HG02759 (cell line): ENCODE measurements around the gene EYS.
"Not testable (repeated sequence)": the region's sequence is repeated elsewhere in the genome, so short reads cannot be mapped to it uniquely, and the experiment has no call there.

ENCODE experiments used
- ATAC-seq: cut with Tn5 transposase; IDR thresholded peaks from one replicate; pipeline ENCODE4 v1.9.1; 2021; ENCODE audit warnings: mild to moderate bottlenecking, moderate library complexity; ENCODE audit not compliant: unreplicated experiment

The EYS gene

DNA sequence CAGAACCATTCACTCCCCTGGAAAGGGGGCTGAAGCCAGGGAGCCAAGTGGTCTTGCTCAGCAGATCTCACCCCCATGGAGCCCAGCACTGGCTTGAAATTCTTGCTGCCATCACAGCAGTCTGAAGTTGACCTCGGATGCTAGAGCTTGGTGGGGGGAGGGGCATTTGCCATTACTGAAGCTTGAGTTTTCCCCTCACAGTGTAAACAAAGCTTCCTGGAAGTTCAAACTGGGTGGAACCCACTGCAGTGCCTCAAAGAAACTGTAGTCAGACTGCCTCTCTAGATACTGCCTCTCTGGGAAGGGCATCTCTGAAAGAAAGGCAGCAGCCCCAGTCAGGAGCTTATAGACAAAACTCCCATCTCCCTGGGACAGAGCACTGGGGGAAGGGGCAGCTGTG lies 1819.2 kb downstream of the EYS start:
- not testable (repeated sequence) for ATAC-seq

DNA sequence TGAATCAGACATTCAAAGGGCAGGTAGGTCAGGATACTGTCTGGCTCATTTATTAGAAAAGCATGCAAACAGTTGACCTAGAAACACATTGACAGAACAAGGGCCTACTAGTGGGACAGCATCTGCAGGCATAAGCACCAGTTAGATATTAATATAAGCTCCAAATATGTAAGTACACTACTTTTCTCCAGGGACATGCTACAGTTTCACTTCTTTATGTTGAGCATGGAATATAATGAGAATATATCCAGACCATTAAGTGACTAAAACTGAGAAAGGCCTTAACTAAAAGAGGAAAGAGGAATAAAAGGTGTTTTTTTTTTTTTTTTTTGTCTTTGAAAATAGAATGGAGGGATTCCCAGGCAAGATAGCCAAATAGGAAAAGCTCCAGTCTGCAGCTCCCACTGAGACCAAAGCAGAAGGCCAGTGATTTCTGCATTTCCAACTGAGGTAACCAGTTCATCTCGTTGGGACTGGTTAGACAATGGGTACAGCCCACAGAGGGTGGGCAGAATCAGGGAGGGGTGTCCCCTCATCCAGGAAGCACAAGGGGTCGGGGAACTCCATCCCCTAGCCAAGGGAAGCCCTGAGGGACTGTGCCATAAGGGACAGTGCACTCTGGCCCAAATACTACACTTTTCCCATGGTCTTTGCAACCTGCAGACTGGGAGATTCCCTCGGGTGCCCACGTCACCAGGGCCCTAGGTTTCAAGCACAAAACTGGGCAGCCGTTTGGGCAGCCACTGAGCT lies 1819.8 kb downstream of the EYS start:
- ATAC-seq = no peak

- ATAC-seq = no peak
These were observed 1820.7 kb downstream of the EYS start for GRCh38 chr6:63886341-63886740.

DNA sequence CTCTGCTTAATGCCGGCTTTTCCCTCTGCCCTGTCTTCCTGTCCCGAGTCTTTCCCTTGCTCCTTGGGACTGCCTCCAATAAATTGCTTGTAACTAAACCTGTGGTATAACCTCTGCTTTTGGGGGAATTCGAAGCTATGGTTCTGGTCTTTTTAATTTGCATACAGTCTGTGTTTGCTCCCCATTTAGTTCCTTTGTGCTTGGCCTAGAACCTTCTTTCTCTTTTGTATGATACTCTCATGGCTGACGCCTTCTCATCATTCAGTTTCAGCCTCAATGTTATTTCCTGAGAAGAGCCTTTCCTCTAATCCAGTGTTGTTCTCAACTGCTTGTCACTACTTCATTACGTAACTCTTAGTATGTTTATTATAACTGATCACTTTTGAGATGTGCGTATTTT lies 1823.4 kb downstream of the EYS start:
- ATAC-seq = no peak

GRCh38 chr6:63882208-63882607 lies 1824.8 kb downstream of the EYS start:
- ATAC-seq = no peak

DNA sequence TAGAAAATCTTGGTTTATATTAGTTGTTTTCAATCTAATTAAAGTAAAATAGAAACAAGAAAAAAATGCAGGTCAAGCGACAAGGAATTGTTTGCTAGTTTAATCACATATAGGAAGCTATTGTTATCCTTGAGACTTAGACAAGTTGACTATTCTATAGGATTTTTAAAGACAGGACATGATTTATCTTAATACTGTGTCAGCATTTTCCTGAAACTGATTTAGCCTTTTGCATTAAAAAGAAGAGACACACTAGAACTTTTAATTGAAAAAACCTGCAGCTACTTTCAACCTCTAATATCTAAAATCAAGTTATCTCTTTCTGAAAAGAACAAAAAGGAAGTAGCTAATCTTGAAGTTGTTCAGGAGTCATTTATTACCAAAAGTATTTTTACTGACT lies 1825.2 kb downstream of the EYS start:
- no peak for ATAC-seq

GRCh38 chr6:63872233-63872632 lies 1834.8 kb downstream of the EYS start:
- no peak for ATAC-seq

- ATAC-seq = no peak
These were observed 1838.7 kb downstream of the EYS start for GRCh38 chr6:63868351-63868750.

DNA sequence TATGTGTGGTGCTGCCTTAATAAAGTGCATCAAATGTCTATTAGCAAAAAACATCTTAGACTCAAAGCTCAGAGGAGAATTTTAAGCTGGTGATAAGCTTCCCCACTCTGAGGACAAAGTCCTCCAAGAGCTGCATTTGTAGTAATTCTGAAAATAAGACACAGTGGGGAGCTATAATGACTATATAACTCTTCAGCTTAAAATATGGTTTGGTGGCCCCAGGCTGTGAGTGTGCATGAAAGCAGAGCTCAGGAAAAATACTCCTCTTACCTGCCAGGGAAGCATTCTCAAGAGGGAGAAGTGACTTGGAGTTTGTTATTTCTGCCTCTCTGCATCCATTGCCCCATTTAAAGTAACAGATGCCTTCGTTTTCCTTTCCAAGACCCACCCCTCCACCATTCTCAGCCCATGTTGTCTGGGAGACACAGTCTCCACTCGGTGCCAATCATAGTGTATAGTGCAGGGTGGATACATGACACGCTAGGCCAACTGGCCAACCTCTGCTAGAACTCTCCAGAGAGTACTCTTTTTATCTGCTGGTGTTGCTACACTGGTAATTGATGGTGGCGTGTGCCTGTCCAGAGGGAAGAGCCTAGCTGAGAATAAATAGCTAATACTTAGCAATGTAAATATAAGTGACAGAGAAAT lies 1842.2 kb downstream of the EYS start:
- ATAC-seq = no peak

DNA sequence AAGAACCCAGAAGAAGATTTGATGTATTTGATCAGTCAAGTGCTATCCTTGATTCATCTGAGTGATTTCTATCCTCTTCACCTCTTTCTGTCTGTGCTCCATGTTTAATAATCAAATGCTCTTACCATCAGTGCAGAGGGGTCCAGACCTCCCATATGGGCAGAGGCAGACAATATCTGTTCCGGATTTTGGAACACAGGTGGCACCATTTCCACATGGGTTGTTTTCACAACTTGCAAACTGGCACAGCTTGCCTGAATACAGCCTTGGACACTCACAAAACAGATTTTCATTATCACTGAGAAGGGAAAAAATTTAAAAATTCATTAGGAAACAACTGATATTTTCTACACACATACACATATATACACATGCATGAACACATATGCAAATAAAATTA lies 1843.0 kb downstream of the EYS start:
- ATAC-seq = no peak

GRCh38 chr6:63862486-63863198 lies 1844.4 kb downstream of the EYS start:
- ATAC-seq = no peak

DNA sequence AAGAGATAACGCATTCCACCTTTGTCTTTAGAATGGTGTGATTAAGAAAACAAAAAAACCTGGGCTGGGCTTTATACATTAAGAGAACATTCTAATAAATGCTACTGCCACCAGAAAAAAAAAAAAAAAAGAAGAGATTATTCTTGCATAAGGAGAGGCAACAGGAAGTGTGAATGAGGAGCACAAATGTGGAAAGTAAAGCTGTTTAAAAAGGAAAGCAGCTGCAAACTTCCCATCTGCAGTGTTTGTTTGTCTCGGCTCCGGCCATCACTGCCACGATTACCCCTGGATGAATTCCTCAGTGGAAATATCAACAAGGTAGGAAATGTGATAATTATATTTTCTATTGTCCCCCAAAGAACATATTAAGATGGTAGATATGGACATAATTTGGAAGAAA lies 1847.5 kb downstream of the EYS start:
- no peak for ATAC-seq

DNA sequence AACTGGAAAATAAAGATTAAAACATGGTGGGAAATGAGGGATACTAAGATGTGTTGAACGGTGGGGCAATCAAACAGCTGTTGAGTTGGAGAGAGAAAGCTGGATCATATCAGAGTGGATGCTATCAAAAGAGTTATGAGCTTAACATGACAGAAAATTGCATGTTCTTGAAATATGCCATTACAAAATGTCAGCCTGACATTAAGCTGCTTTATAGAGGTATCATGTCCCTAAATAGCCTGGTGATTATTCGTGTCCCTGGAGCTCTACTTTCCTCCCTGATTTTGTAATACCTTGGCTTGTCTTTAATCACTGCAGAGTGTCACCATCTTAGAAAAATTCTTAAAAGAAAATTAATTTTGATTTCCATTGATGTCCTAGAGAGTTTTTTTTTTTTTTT lies 1848.3 kb downstream of the EYS start:
- ATAC-seq = no peak

DNA sequence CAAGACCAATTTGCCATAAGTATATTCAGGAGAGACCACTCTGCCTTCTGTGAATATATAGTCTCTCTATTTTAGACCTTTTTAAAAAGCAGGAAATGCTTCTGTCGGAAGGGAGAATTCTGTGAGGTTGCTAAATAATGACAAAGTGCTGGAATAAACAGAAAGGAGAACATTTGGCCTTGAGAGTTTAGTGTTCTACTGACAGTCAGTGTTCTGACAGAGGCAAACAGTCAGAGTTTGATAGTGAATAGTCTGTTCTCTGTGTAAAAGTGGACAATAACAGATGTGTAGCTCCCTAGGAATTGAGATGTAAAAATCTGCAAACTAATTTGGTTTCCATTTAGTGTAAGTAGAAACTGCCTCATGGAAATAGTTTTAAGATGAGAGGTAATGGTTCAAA lies 1850.8 kb downstream of the EYS start:
- no peak for ATAC-seq

DNA sequence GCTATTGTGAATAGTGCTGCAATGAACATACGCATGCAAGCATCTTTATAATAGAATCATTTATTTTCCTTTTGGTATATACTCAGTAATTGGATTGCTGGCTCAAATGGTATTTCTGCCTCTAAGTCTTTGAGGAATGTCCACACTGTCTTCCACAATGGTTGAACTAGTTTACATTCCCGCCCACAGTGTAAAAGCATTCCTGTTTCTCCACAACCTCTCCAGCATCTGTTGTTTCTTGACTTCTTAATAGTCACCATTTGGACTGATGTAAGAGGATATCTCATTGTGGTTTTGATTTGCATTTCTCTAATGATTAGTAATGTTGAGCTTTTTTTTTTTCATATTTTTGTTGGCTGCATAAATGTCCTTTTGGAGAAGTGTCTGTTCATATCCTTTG lies 1862.7 kb downstream of the EYS start:
- ATAC-seq = no peak

DNA sequence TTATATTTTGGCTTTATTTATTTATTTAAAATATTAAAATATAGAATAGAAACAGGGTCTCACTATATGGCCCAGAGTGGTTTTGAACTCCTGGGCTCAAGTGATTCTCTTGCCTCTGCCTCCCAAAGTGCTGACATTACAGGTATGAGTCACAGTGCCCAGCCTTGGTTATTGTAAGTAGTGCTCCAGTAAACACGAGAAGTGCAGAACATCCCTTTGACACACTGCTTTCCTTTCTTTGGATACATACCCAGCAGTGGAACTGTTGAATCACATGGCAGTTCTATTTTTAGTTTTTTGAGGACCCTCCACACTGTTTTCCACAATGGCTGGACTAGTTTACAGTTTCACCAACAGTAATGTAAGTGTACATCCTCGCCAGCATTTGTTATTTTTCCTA lies 1867.5 kb downstream of the EYS start:
- ATAC-seq = no peak

GRCh38 chr6:63828678-63829077 lies 1878.3 kb downstream of the EYS start:
- ATAC-seq = not testable (repeated sequence)

GRCh38 chr6:63824722-63825121 lies 1882.3 kb downstream of the EYS start:
- ATAC-seq = no peak

DNA sequence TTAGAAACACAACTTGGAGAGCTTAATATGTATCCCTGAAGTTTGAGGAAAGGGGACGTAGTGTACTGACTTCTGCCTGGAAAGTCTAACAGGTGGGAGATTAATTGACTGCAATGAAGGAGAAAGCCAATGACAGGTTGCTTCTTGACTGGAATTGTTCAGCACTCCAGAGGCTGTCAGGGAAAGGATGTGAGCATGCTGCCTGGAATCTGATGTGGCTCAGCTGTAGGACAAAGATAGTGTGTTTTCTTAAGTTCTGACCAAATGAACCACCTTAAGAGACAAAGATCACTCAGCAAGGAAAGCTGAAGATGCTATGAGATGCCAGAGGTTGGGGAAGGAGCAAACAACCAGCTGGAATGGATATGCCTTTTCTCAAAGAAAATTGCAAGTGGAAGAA lies 1885.6 kb downstream of the EYS start:
- ATAC-seq = no peak

DNA sequence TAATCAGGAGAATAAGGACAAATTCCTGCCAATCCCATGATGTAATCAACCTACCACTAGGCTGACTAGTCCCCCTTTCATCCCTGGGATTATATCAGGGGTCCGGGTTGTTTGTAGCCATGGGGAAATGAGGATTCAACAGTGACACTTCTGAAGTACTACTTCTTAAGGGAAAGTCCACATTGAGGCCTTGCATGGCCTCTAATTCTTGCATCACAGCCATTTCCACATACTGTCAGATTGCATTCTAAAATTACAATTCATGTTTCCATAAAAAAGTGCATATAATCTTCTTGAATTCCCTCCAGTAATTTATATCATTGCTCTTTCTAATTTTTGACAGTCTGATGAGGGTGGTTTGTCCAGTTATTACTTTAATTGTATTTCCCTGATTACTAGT lies 1887.2 kb downstream of the EYS start:
- ATAC-seq = no peak

GRCh38 chr6:63817492-63818050 lies 1889.5 kb downstream of the EYS start:
- ATAC-seq = no peak

- no peak for ATAC-seq
These were observed 1890.0 kb downstream of the EYS start for GRCh38 chr6:63816982-63817436.
